NB4 (cell line): ENCODE measurements around the gene ZSWIM8.

Source experiments
- DNase-seq: peaks from one replicate; pipeline ENCODE4 v3.0.0; 2010; ENCODE audit warnings: low read depth
- H3K4me3 ChIP-seq: one replicate; pipeline ENCODE4 v1.5.1; 2011; ENCODE audit warnings: mild to moderate bottlenecking, low read depth, low read length, moderate library complexity
- MYC ChIP-seq: IDR thresholded peaks from 2 replicates; pipeline ENCODE4 v1.6.1; 2011; ENCODE audit warnings: low read depth, low read length
- POLR2A ChIP-seq: IDR thresholded peaks from 2 replicates; pipeline ENCODE4 v1.6.1; 2011; ENCODE audit warnings: mild to moderate bottlenecking; ENCODE audit not compliant: insufficient read length; ENCODE audit errors: extremely low read depth
- TF ChIP-seq, protein P1 (sequence below): IDR thresholded peaks from 2 replicates; pipeline ENCODE4 v1.6.1; 2011; ENCODE audit warnings: low read depth, low read length
- TF ChIP-seq, protein P2 (sequence below): IDR thresholded peaks from one replicate; pipeline ENCODE4 v1.5.1; 2012; ENCODE audit warnings: low read depth, low read length

ZSWIM8 gene

DNA sequence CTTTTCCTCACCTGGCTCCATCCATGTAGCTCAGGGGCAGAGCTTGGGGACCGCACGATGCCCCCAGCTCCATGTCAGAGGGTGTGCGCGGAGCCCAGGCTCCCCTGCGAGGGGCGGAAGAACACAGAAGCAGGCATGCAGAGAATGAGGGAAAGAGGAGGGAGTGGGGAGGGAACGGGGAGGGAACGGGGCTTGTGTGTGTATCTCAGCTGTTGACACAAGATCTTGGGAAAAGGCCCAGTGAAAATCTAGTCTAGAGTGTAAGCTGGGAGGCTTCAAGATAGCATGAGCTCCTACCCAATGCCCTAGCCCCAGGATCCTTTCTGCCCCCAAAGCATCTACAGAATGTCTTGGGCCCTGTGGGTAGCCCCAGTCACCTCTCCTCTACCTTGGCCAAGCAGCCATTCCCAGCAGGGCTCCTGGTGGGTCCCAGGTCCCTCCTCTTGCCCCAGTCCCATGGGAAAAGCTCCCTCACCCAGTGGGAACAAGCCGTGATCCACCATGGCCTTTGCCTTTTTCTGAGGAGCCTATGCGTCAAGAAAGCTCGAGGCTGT is 51.1 kb downstream of the ZSWIM8 start:
- no peak overlapping the region for H3K4me3 ChIP-seq
- no peak for TF ChIP-seq MYC
- no peak for TF ChIP-seq POLR2A
- TF ChIP-seq, protein P1, sequence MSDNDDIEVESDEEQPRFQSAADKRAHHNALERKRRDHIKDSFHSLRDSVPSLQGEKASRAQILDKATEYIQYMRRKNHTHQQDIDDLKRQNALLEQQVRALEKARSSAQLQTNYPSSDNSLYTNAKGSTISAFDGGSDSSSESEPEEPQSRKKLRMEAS: no peak
- TF ChIP-seq, protein P2, sequence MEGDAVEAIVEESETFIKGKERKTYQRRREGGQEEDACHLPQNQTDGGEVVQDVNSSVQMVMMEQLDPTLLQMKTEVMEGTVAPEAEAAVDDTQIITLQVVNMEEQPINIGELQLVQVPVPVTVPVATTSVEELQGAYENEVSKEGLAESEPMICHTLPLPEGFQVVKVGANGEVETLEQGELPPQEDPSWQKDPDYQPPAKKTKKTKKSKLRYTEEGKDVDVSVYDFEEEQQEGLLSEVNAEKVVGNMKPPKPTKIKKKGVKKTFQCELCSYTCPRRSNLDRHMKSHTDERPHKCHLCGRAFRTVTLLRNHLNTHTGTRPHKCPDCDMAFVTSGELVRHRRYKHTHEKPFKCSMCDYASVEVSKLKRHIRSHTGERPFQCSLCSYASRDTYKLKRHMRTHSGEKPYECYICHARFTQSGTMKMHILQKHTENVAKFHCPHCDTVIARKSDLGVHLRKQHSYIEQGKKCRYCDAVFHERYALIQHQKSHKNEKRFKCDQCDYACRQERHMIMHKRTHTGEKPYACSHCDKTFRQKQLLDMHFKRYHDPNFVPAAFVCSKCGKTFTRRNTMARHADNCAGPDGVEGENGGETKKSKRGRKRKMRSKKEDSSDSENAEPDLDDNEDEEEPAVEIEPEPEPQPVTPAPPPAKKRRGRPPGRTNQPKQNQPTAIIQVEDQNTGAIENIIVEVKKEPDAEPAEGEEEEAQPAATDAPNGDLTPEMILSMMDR: no peak
- DNase-seq: no peak

DNA sequence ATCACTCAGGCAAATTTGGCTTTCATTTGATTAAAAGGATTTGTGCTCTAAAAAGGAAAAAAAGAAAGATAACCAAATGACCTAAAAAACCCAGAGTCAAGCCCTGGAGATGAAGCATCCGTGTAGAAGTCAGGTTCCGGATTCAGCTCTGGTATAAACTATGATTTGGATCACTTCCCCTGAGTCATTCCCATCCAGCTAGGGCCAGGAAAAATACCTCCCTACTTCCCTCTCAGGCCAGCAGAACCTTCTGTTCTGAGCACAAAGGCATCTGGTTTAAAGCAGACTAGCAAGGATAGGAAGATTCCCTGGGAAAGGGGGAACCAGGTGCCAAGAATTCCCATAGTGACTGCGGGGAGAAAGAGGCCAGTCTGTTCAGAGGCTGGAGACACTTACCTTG is 51.7 kb downstream of the ZSWIM8 start:
- TF ChIP-seq POLR2A: no peak
- TF ChIP-seq, protein P1: no peak
- TF ChIP-seq MYC: no peak
- TF ChIP-seq, protein P2: no peak
- no peak for DNase-seq
- H3K4me3 ChIP-seq: no peak overlapping the region

DNA sequence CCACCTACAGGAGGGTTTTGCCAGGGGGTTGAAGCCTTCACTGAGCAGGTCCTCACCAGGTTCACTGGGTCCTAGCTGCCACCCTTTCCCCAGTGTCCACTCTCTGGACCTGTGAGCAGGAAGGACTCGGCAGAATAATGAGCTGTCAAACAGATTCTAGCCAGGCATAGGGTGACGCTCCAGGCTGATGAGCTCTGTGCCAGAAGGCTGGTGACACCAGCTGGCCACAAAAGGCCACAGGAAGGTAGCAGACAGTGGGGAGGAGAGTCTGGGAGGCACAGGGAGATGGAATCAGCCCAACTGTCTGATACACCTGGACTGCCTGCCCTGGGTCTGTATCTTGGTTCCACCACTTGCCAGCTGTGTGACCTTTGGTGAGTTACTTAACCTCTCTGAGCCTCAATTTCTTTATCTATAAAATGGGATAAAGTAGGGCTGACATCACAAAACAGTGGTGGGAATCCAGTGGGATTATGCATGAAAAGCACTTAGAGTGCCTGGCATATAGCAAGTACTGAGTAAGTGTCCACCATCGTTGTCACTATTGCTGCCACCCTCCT is 52.7 kb downstream of the ZSWIM8 start:
- no peak for DNase-seq
- no peak for TF ChIP-seq MYC
- TF ChIP-seq, protein P2: no peak
- TF ChIP-seq POLR2A: no peak
- TF ChIP-seq, protein P1: no peak
- H3K4me3 ChIP-seq: no peak overlapping the region

DNA sequence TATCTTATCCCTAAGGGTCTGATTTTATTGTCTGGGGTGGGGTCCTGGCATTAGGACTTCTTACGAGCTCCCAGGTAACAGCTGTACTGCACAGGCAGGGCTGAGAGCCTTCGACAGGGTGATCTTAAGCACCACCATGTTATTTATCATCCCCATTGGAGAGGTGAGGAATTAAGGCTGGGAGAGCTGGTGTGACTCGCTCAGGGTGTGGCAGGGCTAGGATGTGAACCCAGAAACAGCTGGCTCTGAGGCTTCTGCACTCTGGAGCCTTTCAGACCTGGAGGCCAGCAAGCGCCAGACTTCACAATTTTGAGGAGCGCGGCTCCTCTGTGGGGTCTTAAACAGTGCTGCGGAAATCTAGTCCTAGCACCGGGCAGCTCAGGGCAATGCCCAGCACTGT is 53.4 kb downstream of the ZSWIM8 start:
- no peak overlapping the region for H3K4me3 ChIP-seq
- TF ChIP-seq, protein P1: no peak
- no peak for TF ChIP-seq MYC
- TF ChIP-seq POLR2A: no peak
- TF ChIP-seq, protein P2: no peak
- no peak for DNase-seq

DNA sequence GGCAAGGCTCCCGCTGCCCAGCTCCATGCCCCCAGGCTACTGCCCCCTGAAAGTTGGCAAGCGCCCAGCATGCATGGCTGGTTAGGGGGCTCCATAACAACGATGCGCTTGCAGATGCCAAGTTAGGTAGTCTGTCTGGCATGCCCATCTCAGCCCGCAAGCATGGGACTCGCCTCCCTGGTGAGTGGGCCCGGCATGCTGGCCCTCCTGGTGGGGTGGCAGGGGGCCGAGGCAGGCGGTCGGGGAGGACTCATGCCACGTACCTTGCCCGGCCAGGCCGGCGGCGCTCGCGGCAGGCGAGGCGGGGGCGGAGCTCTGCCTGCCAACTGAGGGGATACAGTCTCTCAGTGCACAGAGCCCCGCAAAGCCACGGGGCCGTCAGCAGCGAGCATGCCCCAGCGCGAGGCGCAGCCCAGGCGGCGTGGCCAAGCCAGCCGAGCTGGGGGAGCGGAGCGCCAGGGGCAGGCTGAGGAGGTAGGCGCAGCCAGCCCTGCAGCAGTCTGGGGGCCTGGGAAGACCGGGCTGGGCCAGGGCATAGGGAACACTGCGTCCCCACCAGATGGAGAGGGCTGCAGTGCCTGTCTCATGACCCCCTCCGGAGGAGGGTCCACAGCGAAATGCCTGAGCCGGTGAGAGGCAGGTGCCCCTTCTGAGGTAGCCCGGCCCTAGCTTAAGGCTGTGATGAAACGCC is 54.0 kb downstream of the ZSWIM8 start:
- DNase-seq: no peak
- no peak for TF ChIP-seq POLR2A
- TF ChIP-seq, protein P1: no peak
- TF ChIP-seq, protein P2: no peak
- TF ChIP-seq MYC: no peak
- no peak overlapping the region for H3K4me3 ChIP-seq
